Tibial artery (tissue), 4 donors: Measurements from ENCODE around the gene KLHL2.
A peak's percentile ranks its signal among the peaks of the same experiment; 100 is the strongest.

Experiments used
- DNase-seq, 2 donors: peaks; one replicate each; pipeline ENCODE4 v3.0.0-alpha.2; 2019
- H3K27ac ChIP-seq, 2 donors: fragments of 200-600 bp; sonication (generic) in 1 of 2; 1 replicate in 1 of 2; 2 replicates in 1 of 2; pipeline ENCODE4 v1.5.1; 2018 to 2019; ENCODE audit warnings: mild to moderate bottlenecking in 1 of 2
- H3K27me3 ChIP-seq, 2 donors: fragments of 200-600 bp; sonication (generic) in 1 of 2; one replicate each; pipeline versions ENCODE4 v1.5.1 to v1.6.0; 2016 to 2019
- H3K36me3 ChIP-seq, 3 donors: fragments of 200-600 bp; sonication (generic) in 2 of 3; one replicate each; pipeline ENCODE4 v1.5.1; 2016 to 2019; ENCODE audit warnings: mild to moderate bottlenecking in 2 of 3
- H3K4me1 ChIP-seq, 4 donors: fragments of 200-600 bp; sonication (generic) in 2 of 4; 1 replicate in 3 of 4; 2 replicates in 1 of 4; pipeline ENCODE4 v1.5.1; 2016 to 2019
- H3K4me3 ChIP-seq, 2 donors: fragments of 200-600 bp; sonication (generic) in 1 of 2; 1 replicate in 1 of 2; 2 replicates in 1 of 2; pipeline ENCODE4 v1.5.1; 2018 to 2019; ENCODE audit warnings: mild to moderate bottlenecking in 2 of 2
- H3K9me3 ChIP-seq, 3 donors: fragments of 200-600 bp; sonication (generic) in 1 of 3; one replicate each; pipeline ENCODE4 v1.5.1; 2016 to 2019
- CTCF ChIP-seq, 2 experiments: fragments of 200-600 bp in 1 of 2; fragments of 450-650 bp in 1 of 2; IDR thresholded peaks; one replicate each; pipeline ENCODE4 v1.5.1; 2017 to 2019; ENCODE audit warnings: antibody characterized with exemption in 2 of 2, mild to moderate bottlenecking in 1 of 2, moderate library complexity in 1 of 2
- intact Hi-C: fragments of 100-400 bp; cut with DNase I; formaldehyde crosslinking; loops from one replicate; pipeline ENCODE4 v1.15.0; 2023; ENCODE audit warnings: low total_unique reads

The KLHL2 gene

DNA sequence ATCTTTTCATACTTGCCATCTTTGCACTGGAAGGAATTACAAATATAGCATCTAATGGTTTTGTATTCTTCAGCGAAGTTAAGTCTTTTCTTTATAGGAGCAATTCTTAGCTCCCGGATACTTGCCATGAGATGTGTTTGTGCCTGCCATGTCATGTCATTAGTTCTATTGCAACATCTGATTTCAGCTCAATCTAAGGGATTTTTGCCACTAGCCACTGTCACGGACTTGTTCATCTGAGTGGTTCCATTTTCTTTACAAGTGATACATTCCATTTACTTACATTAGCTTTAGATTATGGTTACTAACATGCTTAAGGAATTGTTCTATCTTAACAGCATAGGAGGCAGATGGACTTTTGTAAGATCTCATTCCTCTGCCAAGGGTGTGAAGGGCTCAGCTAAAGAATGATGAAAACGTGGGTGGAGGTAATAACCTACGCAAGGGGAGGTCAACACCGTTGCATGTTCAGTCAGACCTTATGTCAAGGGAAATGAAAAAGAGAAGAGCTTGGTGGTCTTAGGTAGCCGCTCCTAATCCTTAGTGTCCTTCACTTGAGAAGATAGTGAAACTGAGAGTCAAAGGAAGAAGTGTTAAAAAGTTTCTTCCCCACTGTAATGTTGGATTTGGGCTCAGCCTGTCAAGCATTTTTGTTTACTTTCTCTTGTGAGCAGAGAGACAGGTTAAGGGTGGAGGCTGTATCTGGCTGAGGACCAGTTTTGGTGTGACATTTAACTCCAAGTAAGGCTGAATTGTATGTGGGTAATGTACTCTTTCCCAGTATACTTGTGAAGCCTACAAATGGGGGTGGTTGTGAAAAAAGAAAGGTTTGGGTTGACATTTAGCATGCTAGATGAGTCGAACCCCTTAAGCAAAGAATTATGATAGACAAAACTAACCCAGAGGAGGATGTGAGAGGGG lies 3.6 kb upstream of the KLHL2 start:
- no peak overlapping the region for H3K27ac ChIP-seq
- H3K27me3 ChIP-seq, result no peaks in the 10 kb centered on the region
- H3K36me3 ChIP-seq, result no peaks in the 10 kb centered on the region
- peaks cover 0 to 11% (median 7%) of the 10 kb centered on the region in 4 donors for H3K4me1 ChIP-seq
- no peak for TF ChIP-seq CTCF (IDR thresholded peaks at IDR 0.05)
- no peaks in the 10 kb centered on the region for H3K9me3 ChIP-seq
- intact Hi-C loops, result no loop called here
- no peak for DNase-seq
- H3K4me3 ChIP-seq, result no peak overlapping the region

DNA sequence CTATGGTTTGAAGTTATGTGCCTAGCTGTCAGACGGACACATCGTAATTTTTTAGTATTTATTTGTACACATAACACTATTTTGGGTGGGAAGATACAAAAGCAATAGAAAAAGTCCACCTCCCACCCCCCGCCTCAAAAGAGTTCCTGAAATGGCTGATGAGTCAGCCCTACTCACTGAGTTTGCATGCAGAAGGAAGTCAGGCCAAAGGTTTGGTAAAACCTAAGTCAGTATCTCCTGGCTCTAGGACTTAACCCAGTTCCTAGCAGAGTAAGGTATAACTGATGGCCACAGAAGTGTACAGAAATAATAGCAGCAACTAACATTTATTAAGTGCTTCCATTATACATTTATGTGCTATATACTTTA lies 2.9 kb upstream of the KLHL2 start:
- no peaks in the 10 kb centered on the region for H3K36me3 ChIP-seq
- DNase-seq, result no peak
- H3K4me1 ChIP-seq, result peaks cover 0 to 16% (median 12%) of the 10 kb centered on the region in 4 donors
- H3K27me3 ChIP-seq, result no peaks in the 10 kb centered on the region
- intact Hi-C loops, result no loop called here
- H3K9me3 ChIP-seq, result no peaks in the 10 kb centered on the region
- TF ChIP-seq CTCF (IDR thresholded peaks at IDR 0.05), result no peak
- H3K4me3 ChIP-seq, result no peak overlapping the region
- no peak overlapping the region for H3K27ac ChIP-seq

DNA sequence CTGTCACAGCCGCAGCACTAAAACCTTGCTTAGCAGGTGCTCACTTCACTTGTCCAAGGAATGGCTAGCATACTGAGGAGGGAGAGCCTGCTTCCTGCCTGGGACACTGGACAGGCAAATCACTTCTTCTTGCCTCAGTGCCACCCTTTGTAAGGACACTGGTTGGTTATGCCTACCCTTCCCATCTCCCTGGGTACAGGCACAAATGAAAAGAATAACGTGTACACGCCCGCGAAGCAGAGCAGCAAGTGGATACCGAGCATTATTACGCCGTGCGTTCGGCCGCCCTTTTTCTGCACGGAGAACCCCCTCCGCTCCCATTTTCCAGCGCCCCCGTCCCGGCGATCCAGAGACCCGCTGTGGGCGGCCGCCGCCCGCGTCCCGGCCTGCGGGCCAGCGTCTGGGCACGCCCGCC lies 338 bp upstream of the KLHL2 start:
- no peaks in the 10 kb centered on the region for H3K9me3 ChIP-seq
- DNase-seq, result no peak
- H3K27ac ChIP-seq, result peak overlapping the region; percentile 67 to 78
- no peaks in the 10 kb centered on the region for H3K36me3 ChIP-seq
- H3K4me3 ChIP-seq, result peak overlapping the region; percentile 68 to 70
- no peaks in the 10 kb centered on the region for H3K27me3 ChIP-seq
- no peak for TF ChIP-seq CTCF (IDR thresholded peaks at IDR 0.05)
- peaks cover 0 to 22% (median 12%) of the 10 kb centered on the region in 4 donors for H3K4me1 ChIP-seq
- intact Hi-C loops, result no loop called here

DNA sequence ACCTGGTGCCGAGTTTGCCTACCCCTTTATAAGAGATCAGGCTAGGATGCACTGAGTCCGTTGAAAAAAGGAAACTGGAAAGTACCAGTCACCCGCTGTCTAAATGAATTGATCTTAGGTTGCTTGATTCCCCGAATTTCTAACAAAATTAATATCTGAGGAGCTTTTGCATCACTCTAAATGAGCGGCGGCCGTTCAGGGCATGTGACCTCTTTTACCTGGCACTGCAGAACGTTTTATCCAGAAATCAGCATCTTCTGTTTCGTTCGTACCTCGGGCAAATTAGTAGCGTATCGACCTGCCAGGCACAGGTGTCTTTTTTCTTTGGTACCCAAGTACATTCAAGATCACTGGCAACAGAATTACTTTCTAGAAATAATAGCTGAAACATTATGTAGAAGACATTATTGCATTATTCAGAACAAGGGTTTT lies 876 bp downstream of the KLHL2 start:
- DNase-seq, result no peak
- intact Hi-C loops, result no loop called here
- Histone ChIP-seq H3K4me1 (peaks cover 0 to 22% (median 12%) of the 10 kb centered on the region in 4 donors), H3K27ac (peak overlapping the region; percentile 67 to 78), H3K36me3 (no peaks in the 10 kb centered on the region), H3K9me3 (no peaks in the 10 kb centered on the region), H3K27me3 (no peaks in the 10 kb centered on the region), H3K4me3 (peak overlapping the region; percentile 68 to 70)
- no peak for TF ChIP-seq CTCF (IDR thresholded peaks at IDR 0.05)

DNA sequence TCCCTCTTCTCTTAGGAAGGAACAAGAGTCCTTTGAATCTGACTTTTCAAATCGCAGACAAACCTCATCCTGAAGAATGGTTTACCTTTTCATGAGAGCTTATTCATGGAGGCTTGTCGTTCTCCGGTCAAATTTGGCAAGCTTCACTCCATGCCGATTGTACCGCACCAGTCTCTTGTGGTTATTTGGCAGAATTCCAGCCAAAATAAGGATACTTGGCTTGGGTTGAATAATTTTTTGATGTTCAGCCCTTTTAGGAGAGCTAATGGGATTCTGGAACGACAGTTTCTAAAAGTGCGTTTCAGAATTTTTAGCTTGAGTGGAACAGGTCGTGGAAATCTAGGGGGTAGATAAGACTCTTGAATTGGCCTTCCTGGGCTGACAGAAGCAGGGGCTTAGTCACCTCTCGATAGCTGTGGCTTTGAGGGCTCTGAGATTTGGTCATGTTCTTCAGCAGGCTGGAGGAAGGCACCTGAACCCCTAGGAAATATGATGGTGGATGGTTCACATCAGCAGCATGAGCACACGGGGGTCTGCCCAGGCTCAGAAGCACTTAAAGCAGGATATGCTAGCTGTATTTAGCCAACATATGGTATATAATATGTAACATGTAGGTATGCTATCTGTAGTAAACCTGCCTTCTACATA lies 1.5 kb downstream of the KLHL2 start:
- intact Hi-C loops, result no loop called here
- H3K27me3 ChIP-seq, result no peaks in the 10 kb centered on the region
- peaks cover 0 to 22% (median 12%) of the 10 kb centered on the region in 4 donors for H3K4me1 ChIP-seq
- peak overlapping the region; percentile 68 to 70 for H3K4me3 ChIP-seq
- H3K9me3 ChIP-seq, result no peaks in the 10 kb centered on the region
- TF ChIP-seq CTCF (IDR thresholded peaks at IDR 0.05), result no peak
- H3K36me3 ChIP-seq, result no peaks in the 10 kb centered on the region
- DNase-seq, result no peak
- H3K27ac ChIP-seq, result peak overlapping the region in 1 of 2 donors; percentile 67
